Stimulated activated CD4-positive, alpha-beta T cell treated with anti-CD3 and anti-CD28 coated beads, Interleukin-15, amount 100 ng/mL, for 24 hours (primary cell): ENCODE results near the gene SMURF2.
A peak's percentile ranks its signal among the peaks of the same experiment; 100 is the strongest.

Source experiments
- DNase-seq: peaks from one replicate; pipeline ENCODE4 v3.0.0-alpha.2; 2020

SMURF2 gene

GRCh38 chr17:64500487-64500859 is 161.6 kb downstream of the SMURF2 start:
- no peak for DNase-seq

- DNase-seq, result no peak
Observed at GRCh38 chr17:64499805-64500486, 162.2 kb downstream of the SMURF2 start.

- DNase-seq, result no peak
Observed at GRCh38 chr17:64498308-64499203, 163.6 kb downstream of the SMURF2 start.

GRCh38 chr17:64497565-64498035 is 164.5 kb downstream of the SMURF2 start:
- DNase-seq, result no peak

- DNase-seq, result peak; percentile 97
Observed at GRCh38 chr17:64496786-64497564, 165.1 kb downstream of the SMURF2 start, which contains the start of gene POLG2. Gene POLG2, minus strand, starts transcription at chr17:64497054. Its CDS starts 86 bp downstream, at chr17:64496968.

- no peak for DNase-seq
Observed at GRCh38 chr17:64496348-64496785, 165.7 kb downstream of the SMURF2 start.
